ENCODE results near the gene KDM2B.

DNA sequence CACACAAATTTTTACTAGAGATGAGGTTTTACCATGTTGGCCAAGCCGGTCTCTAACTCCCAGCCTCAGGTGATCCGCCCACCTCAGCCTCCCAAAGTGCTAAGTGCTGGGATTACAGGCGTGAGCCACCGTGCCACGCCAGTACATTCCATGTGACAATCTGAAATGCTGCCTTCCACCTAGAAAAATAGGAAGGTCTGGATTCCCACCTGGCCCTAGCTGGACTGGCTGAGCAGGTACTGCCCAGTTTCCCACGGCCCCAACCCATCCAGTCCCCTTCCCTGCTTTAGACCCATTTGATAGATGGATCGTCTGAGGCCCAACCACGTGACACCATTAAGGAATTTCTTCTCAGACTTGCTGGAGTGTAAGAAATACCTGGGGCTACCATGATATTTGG is 55.4 kb downstream of the KDM2B start:
- TF ChIP-seq EZH2 (IDR thresholded peaks at IDR 0.05) = no peak
- no peak for TF ChIP-seq POLR2AphosphoS5 (IDR thresholded peaks at IDR 0.05; ENCODE audit: borderline replicate concordance, low read depth, low read length)
- TF ChIP-seq FOXP2 (optimal IDR thresholded peaks at IDR 0.05; ENCODE audit: control extremely low read depth, extremely low read length, insufficient read depth) = no peak

Measured in SK-N-MC (cell line).